H1 (cell line): Measurements from ENCODE around the gene C20orf202. TPM values are rescaled to one million over a fixed set of nuclear protein-coding genes. Genes with fewer than 3 reads are reported as not detected.

Experiments
- CTCF ChIA-PET: fragments of 300-600 bp; sonication (Branson Sonifier 250); formaldehyde crosslinking; loops from one replicate; lab custom pipeline; 2021; ENCODE audit not compliant: partially characterized antibody; lab: Charles Lee
- POLR2A ChIA-PET: fragments of 300-600 bp; sonication (Branson Sonifier 250); formaldehyde crosslinking; loops from one replicate; lab custom pipeline; 2021; ENCODE audit warnings: inconsistent platforms; ENCODE audit not compliant: partially characterized antibody; lab: Charles Lee
- DNase-seq, 2 experiments: peaks; one replicate each; pipeline versions ENCODE4 v3.0.0 to v3.0.0-alpha.2; 2010 to 2022; ENCODE audit warnings: low spot score in 2 of 2, low read depth in 1 of 2, mixed read lengths in 1 of 2
- FAIRE-seq: peaks from 2 replicates; lab custom pipeline; 2011; peaks lifted over from hg19 to GRCh38; lab: Jason Lieb, UNC
- H2AFZ ChIP-seq: 2 replicates; pipeline ENCODE4 v1.8.1; 2012; ENCODE audit warnings: low read length, inconsistent platforms
- H2AK5ac ChIP-seq: 2 replicates; pipeline ENCODE4 v1.6.1; 2013; ENCODE audit warnings: low read depth, low read length
- H2BK120ac ChIP-seq: replicated peaks from 2 replicates; pipeline ENCODE3; 2013; ENCODE audit warnings: low read depth, low read length, inconsistent platforms
- H2BK12ac ChIP-seq: 2 replicates; pipeline ENCODE4 v1.6.1; 2013; ENCODE audit warnings: low read depth, low read length
- H2BK15ac ChIP-seq: 2 replicates; pipeline ENCODE4 v1.6.1; 2013; ENCODE audit warnings: low read length
- H2BK20ac ChIP-seq: 2 replicates; pipeline ENCODE4 v1.6.1; 2013; ENCODE audit warnings: low read length
- H2BK5ac ChIP-seq: 2 replicates; pipeline ENCODE4 v1.6.1; 2013; ENCODE audit warnings: low read depth, low read length
- H3K14ac ChIP-seq: 2 replicates; pipeline ENCODE4 v1.6.1; 2013; ENCODE audit warnings: inconsistent platforms; ENCODE audit not compliant: insufficient read length
- H3K18ac ChIP-seq: 2 replicates; pipeline ENCODE4 v1.6.1; 2013; ENCODE audit warnings: low read length; ENCODE audit errors: extremely low read depth
- H3K23ac ChIP-seq: 2 replicates; pipeline ENCODE4 v1.6.1; 2013; ENCODE audit warnings: inconsistent platforms; ENCODE audit not compliant: insufficient read length
- H3K23me2 ChIP-seq: 2 replicates; pipeline ENCODE4 v1.6.1; 2013; ENCODE audit warnings: low read depth, low read length
- H3K27ac ChIP-seq: 2 replicates; pipeline ENCODE4 v1.6.1; 2011; ENCODE audit warnings: low read depth, low read length, inconsistent platforms
- H3K27me3 ChIP-seq, 4 experiments: replicated peaks in 1 of 4; 1 replicate in 1 of 4; 2 replicates in 3 of 4; pipeline versions ENCODE4 v1.6.1 to v1.8.1; 2011 to 2013; ENCODE audit warnings: low read length in 3 of 4, mild to moderate bottlenecking in 3 of 4, inconsistent platforms in 2 of 4, mixed read lengths in 2 of 4, moderate library complexity in 1 of 4; ENCODE audit not compliant: control insufficient read depth in 3 of 4, insufficient read depth in 3 of 4; ENCODE audit errors: extremely low read depth in 1 of 4
- H3K36me3 ChIP-seq, 4 experiments: 2 replicates each; pipeline versions ENCODE4 v1.6.1 to v1.8.1; 2011 to 2013; ENCODE audit warnings: mild to moderate bottlenecking in 4 of 4, low read length in 3 of 4, moderate library complexity in 2 of 4, control low read depth in 1 of 4, inconsistent platforms in 1 of 4; ENCODE audit not compliant: insufficient read depth in 4 of 4, control insufficient read depth in 2 of 4
- H3K4ac ChIP-seq: replicated peaks from 2 replicates; pipeline ENCODE3; 2013; ENCODE audit warnings: low read length, low read depth, mixed read lengths, inconsistent platforms; ENCODE audit not compliant: insufficient read length
- H3K4me1 ChIP-seq, 4 experiments: replicated peaks in 1 of 4; 1 replicate in 1 of 4; 2 replicates in 3 of 4; pipeline versions ENCODE4 v1.6.1 to v1.8.1; 2011 to 2013; ENCODE audit warnings: low read length in 3 of 4, inconsistent platforms in 2 of 4, mixed read lengths in 1 of 4; ENCODE audit not compliant: insufficient read depth in 4 of 4, control insufficient read depth in 3 of 4
- H3K4me2 ChIP-seq, 2 experiments: 2 replicates each; pipeline versions ENCODE4 v1.6.1 to v1.8.1; 2011 to 2013; ENCODE audit warnings: low read depth in 2 of 2, low read length in 2 of 2, control low read depth in 1 of 2, inconsistent platforms in 1 of 2, mild to moderate bottlenecking in 1 of 2; ENCODE audit not compliant: insufficient read depth in 1 of 2
- H3K4me3 ChIP-seq, 4 experiments: fragments of 200-600, 300-600 bp in 1 of 4; sonication (generic), shearing (Covaris generic), sonication (Bioruptor Twin) in 1 of 4; 2 replicates each; pipeline versions ENCODE4 v1.5.1 to v1.8.1; 2011 to 2016; ENCODE audit warnings: low read length in 4 of 4, low read depth in 3 of 4, control low read depth in 2 of 4, inconsistent platforms in 2 of 4, mild to moderate bottlenecking in 2 of 4, mixed read lengths in 1 of 4, moderate library complexity in 1 of 4; ENCODE audit not compliant: insufficient read depth in 2 of 4; ENCODE audit errors: extremely low read depth in 1 of 4
- H3K56ac ChIP-seq: replicated peaks from 2 replicates; pipeline ENCODE3; 2013; ENCODE audit warnings: low read depth, mild to moderate bottlenecking, mixed read lengths, low read length, inconsistent platforms; ENCODE audit not compliant: insufficient read length
- H3K79me1 ChIP-seq: 2 replicates; pipeline ENCODE4 v1.6.1; 2013; ENCODE audit warnings: low read depth, low read length, control low read depth
- H3K79me2 ChIP-seq, 2 experiments: 2 replicates each; pipeline versions ENCODE4 v1.6.1 to v1.8.1; 2012 to 2013; ENCODE audit warnings: low read length in 2 of 2, mild to moderate bottlenecking in 2 of 2, inconsistent platforms in 1 of 2; ENCODE audit not compliant: insufficient read depth in 2 of 2, control insufficient read depth in 1 of 2
- H3K9ac ChIP-seq, 4 experiments: replicated peaks in 1 of 4; 1 replicate in 1 of 4; 2 replicates in 3 of 4; pipeline versions ENCODE4 v1.6.1 to v1.8.1; 2011 to 2013; ENCODE audit warnings: low read depth in 3 of 4, low read length in 3 of 4, control low read depth in 2 of 4, mild to moderate bottlenecking in 2 of 4, moderate library complexity in 2 of 4, inconsistent platforms in 1 of 4; ENCODE audit errors: extremely low read depth in 1 of 4
- H3K9me3 ChIP-seq, 2 experiments: 2 replicates each; pipeline versions ENCODE4 v1.6.1 to v1.8.1; 2012 to 2013; ENCODE audit warnings: mild to moderate bottlenecking in 2 of 2, moderate library complexity in 2 of 2, control low read depth in 1 of 2, inconsistent platforms in 1 of 2, low read depth in 1 of 2, low read length in 1 of 2, mixed read lengths in 1 of 2; ENCODE audit not compliant: insufficient read depth in 2 of 2
- H4K20me1 ChIP-seq, 2 experiments: replicated peaks in 1 of 2; 2 replicates each; pipeline versions ENCODE3 to v1.8.1; 2011 to 2013; ENCODE audit warnings: inconsistent platforms in 2 of 2, low read length in 2 of 2, mild to moderate bottlenecking in 1 of 2; ENCODE audit not compliant: insufficient read depth in 2 of 2, control insufficient read depth in 1 of 2
- H4K5ac ChIP-seq: 2 replicates; pipeline ENCODE4 v1.6.1; 2013; ENCODE audit warnings: low read length, low read depth, mixed read lengths, inconsistent platforms; ENCODE audit not compliant: insufficient read length
- H4K8ac ChIP-seq: 2 replicates; pipeline ENCODE4 v1.8.0; 2013; ENCODE audit warnings: mild to moderate bottlenecking, moderate library complexity, low read length, inconsistent platforms; ENCODE audit not compliant: insufficient read depth; ENCODE audit errors: extremely low read depth
- H4K91ac ChIP-seq: replicated peaks from 2 replicates; pipeline ENCODE3; 2013; ENCODE audit warnings: low read length, mixed read lengths, inconsistent platforms; ENCODE audit not compliant: insufficient read length
- BRCA1 ChIP-seq: IDR thresholded peaks from 2 replicates; pipeline ENCODE4 v1.6.1; 2012; ENCODE audit warnings: low read depth, low read length, improper control_type of control experiment
- CHD2 ChIP-seq: IDR thresholded peaks from 2 replicates; pipeline ENCODE4 v1.6.1; 2012; ENCODE audit warnings: low read length, improper control_type of control experiment
- FOSL1 ChIP-seq: IDR thresholded peaks from 2 replicates; pipeline ENCODE4 v1.6.1; 2011; ENCODE audit warnings: mild to moderate bottlenecking, low read depth, low read length, moderate library complexity; ENCODE audit not compliant: insufficient read depth
- GABPA ChIP-seq: IDR thresholded peaks from 2 replicates; pipeline ENCODE4 v1.6.1; 2011; ENCODE audit warnings: mild to moderate bottlenecking, low read length, moderate library complexity, borderline replicate concordance; ENCODE audit not compliant: insufficient read depth
- HDAC6 ChIP-seq: IDR thresholded peaks from one replicate; pipeline ENCODE4 v1.7.1; 2012; ENCODE audit warnings: low read depth, mild to moderate bottlenecking, inconsistent platforms, low read length, moderate library complexity
- JUN ChIP-seq: IDR thresholded peaks from 2 replicates; pipeline ENCODE4 v1.6.1; 2011; ENCODE audit warnings: low read depth, mild to moderate bottlenecking, improper control_type of control experiment, low read length
- JUND ChIP-seq: IDR thresholded peaks from 2 replicates; pipeline ENCODE4 v1.6.1; 2011; ENCODE audit warnings: mild to moderate bottlenecking, improper control_type of control experiment, low read length
- NRF1 ChIP-seq: IDR thresholded peaks from 2 replicates; pipeline ENCODE4 v1.6.1; 2011; ENCODE audit warnings: mild to moderate bottlenecking, low read depth, low read length, improper control_type of control experiment
- POLR2A ChIP-seq, 2 experiments: IDR thresholded peaks; 1 replicate in 1 of 2; 2 replicates in 1 of 2; pipeline ENCODE4 v1.6.1; 2011; ENCODE audit warnings: low read depth in 2 of 2, low read length in 2 of 2, mild to moderate bottlenecking in 2 of 2; ENCODE audit errors: control extremely low read depth in 1 of 2
- RAD21 ChIP-seq, 2 experiments: IDR thresholded peaks in 1 of 2; conservative IDR thresholded peaks in 1 of 2; 2 replicates each; pipeline ENCODE4 v1.6.1; 2011; ENCODE audit warnings: low read depth in 2 of 2, low read length in 2 of 2, improper control_type of control experiment in 1 of 2, inconsistent platforms in 1 of 2, mild to moderate bottlenecking in 1 of 2, moderate library complexity in 1 of 2
- SAP30 ChIP-seq: fragments of 300-600 bp; sonication (generic); IDR thresholded peaks from 2 replicates; pipeline ENCODE4 v1.7.1; 2012; ENCODE audit warnings: low read length, moderate library complexity, mild to moderate bottlenecking, inconsistent platforms; ENCODE audit not compliant: insufficient read depth, insufficient replicate concordance
- SIX5 ChIP-seq: IDR thresholded peaks from 2 replicates; pipeline ENCODE4 v1.6.1; 2011; ENCODE audit warnings: mild to moderate bottlenecking, low read depth, low read length
- SUZ12 ChIP-seq: fragments of 200-600 bp; sonication (generic); IDR thresholded peaks from 2 replicates; pipeline ENCODE4 v1.6.1; 2012; ENCODE audit warnings: mild to moderate bottlenecking, inconsistent platforms, low read length, moderate library complexity, mixed read lengths
- TCF12 ChIP-seq: IDR thresholded peaks from 2 replicates; pipeline ENCODE4 v1.6.1; 2011; ENCODE audit warnings: low read depth, mild to moderate bottlenecking, low read length
- TEAD4 ChIP-seq: IDR thresholded peaks from 2 replicates; pipeline ENCODE4 v1.6.1; 2012; ENCODE audit warnings: low read depth, low read length, inconsistent platforms, mixed read lengths
- ZNF274 ChIP-seq: IDR thresholded peaks from 2 replicates; pipeline ENCODE4 v1.7.0; 2012; ENCODE audit warnings: low read length, borderline replicate concordance; ENCODE audit errors: extremely low read depth
- WGBS, 2 experiments: shearing (Covaris generic) in 1 of 2; methylation state at CpG; one replicate each; pipeline versions ENCODE4 v1.1.6 to v1.1.7; 2013 to 2015; ENCODE audit warnings: low lambda C conversion rate in 2 of 2, mixed read lengths in 2 of 2, inconsistent platforms in 1 of 2, low coverage in 1 of 2, missing lambda C conversion rate in 1 of 2; ENCODE audit not compliant: insufficient replicate concordance in 2 of 2, insufficient coverage in 1 of 2, insufficient read length in 1 of 2; ENCODE audit errors: extremely low coverage in 1 of 2, missing lambda C conversion rate in 1 of 2; 5-methylcytosine and 5-hydroxymethylcytosine counted together
- polyA plus RNA-seq, 7 experiments: library from polyadenylated mRNA; depleted of rRNA in 3 of 7; stranded (reverse) in 5 of 7; unstranded in 2 of 7; fragments of >200 nt in 5 of 7; fragments of 200-250 nt in 2 of 7; gene quantifications; 1 replicate in 5 of 7; 2 replicates in 1 of 7; 4 replicates in 1 of 7; pipeline versions ENCODE4 v1.2.1 to v1.2.3, GENCODE V29; 2011 to 2013; ENCODE audit warnings: missing spikeins in 2 of 7, mixed read lengths in 2 of 7
- total RNA-seq: library from RNA; stranded (reverse); fragmentation: NEBNext Ultra II Directional; extraction: Animal tissue kit (Norgen Biotek cat#: 25700); gene quantifications from 2 replicates; pipeline ENCODE4 v1.2.1, GENCODE V29; 2021

Gene C20orf202
- total and polyA plus RNA-seq, 2 of the 8 experiments (the other 6 are each of a cell fraction or from before 2014, with no cell fraction given), result 0.12 TPM; not detected in 1

DNA sequence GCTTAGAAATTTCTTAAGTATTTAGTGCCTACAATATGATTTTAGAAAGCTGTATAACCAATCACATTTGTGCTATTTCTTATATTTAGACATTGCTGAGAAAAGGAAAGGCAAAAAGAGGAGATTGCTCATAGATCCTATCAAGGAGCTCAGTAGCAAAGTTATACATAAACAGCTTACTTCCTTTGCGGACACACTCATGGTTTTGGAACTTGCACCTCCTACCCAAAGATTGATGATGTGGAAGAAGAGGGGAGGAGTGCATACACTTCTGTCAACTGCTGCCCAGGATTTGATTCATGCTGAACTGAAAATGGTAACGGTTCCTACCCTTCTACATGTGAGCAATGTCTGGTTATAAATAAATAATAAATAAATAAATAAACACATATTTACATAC lies 39.3 kb downstream of the C20orf202 start:
- Histone ChIP-seq H2BK5ac (no peak overlapping the region), H4K91ac (no peak overlapping the region), H3K4me2 (no peak overlapping the region), H3K4me1 (no peaks in the 10 kb centered on the region), H2BK12ac (no peak overlapping the region), H3K18ac (no peak overlapping the region), H2AK5ac (no peak overlapping the region), H3K23me2 (no peaks in the 10 kb centered on the region), H3K79me1 (no peaks in the 10 kb centered on the region), H3K9me3 (no peaks in the 10 kb centered on the region), H4K8ac (no peak overlapping the region), H3K27me3 (no peaks in the 10 kb centered on the region), H3K23ac (no peak overlapping the region), H3K56ac (no peak overlapping the region), H3K4ac (no peak overlapping the region), H3K14ac (no peak overlapping the region), H3K9ac (no peak overlapping the region), H2AFZ (no peak overlapping the region), H3K27ac (no peak overlapping the region), H4K5ac (no peak overlapping the region), H2BK20ac (no peak overlapping the region), H4K20me1 (no peaks in the 10 kb centered on the region), H3K4me3 (no peak overlapping the region), H2BK120ac (no peak overlapping the region), H3K36me3 (no peaks in the 10 kb centered on the region), H3K79me2 (no peaks in the 10 kb centered on the region), H2BK15ac (no peak overlapping the region)
- ChIA-PET CTCF (interaction anchor here (1.5 kb wide), 1 partner anchor 10 kb away, joined by 4 read pairs; no protein-coding TSS in a partner anchor), POLR2A (no interaction called here)
- FAIRE-seq (no peak), DNase-seq (no peak)
- 89% methylated on average over 2 of the region's 2 CpGs; no CpG with 5 or more reads in 1 of the 2 experiments for WGBS, 2 experiments
- TF ChIP-seq TEAD4 (no peak), POLR2A (IDR thresholded peaks at IDR 0.05; ENCODE audit: control extremely low read depth in 1 of 2, low read depth in 2 of 2, low read length in 2 of 2) (no peak), CHD2 (no peak), SIX5 (no peak), NRF1 (no peak), SUZ12 (no peak), HDAC6 (no peak), FOSL1 (no peak), ZNF274 (no peak), RAD21 (IDR thresholded peaks at IDR 0.05 in 1 of 2, conservative IDR thresholded peaks at IDR 0.05 in 1 of 2; ENCODE audit: low read depth in 2 of 2, low read length in 2 of 2) (no peak), TCF12 (no peak), JUN (no peak), JUND (no peak), GABPA (no peak), SAP30 (no peak), BRCA1 (no peak)
